GM19395 (cell line): ENCODE data around the gene RPAP2.
A peak's percentile ranks its signal among the peaks of the same experiment; 100 is the strongest.
"Not testable (repeated sequence)": the region's sequence is repeated elsewhere in the genome, so short reads cannot be mapped to it uniquely, and the experiment has no call there.

Experiments used
- ATAC-seq: cut with Tn5 transposase; IDR thresholded peaks from one replicate; pipeline ENCODE4 v1.9.1; 2021; ENCODE audit warnings: mild to moderate bottlenecking, moderate library complexity; ENCODE audit not compliant: unreplicated experiment

Gene RPAP2

DNA sequence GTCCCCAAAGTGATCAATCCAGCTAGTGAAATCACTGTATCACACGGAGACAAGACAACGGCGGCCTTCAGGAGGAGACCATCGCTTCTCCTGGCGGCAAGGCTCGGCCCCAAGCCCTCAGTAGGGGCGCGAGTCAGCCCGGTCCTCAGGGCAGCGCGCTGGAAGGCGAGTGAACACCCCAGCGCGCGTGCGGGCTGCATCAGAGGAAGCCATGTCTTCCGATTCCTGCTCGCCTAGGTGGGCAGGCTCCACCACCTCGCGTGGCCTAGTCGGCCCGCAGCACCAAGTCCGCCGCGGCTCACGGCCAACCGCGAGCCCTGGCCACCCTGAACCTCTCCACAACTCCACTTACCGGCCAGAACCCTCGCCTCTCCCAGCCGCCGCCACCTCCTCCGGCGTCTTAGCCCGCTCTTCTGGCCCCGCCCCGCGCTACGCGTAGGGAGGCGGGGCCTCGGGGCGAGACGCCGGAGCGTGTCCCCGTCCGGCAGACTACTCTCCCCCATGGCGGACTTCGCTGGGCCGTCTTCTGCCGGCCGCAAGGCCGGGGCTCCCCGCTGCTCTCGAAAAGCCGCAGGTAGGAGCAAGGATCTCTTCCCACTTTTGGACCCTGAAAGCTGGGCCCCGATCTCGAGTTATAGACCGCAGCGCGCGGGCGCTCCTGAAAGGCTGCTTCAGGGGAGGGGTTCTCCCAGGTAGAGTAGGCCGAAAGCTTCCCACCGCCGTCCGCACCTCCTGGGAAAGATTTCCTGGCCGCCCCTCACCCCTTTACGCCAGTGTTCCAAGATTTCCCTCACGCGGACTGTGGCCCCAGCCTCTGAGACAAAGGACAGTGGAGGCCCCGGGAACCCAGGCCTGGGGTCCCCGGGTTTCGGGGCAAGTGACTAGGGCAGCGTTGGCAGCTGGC, at the start of gene RPAP2, which contains the start of gene GLMN:
Gene RPAP2 (plus strand): TSS at position 487 of the 904 bp plus-strand sequence. CDS start 15 bp downstream, at position 502.
Gene GLMN (minus strand): TSS at position 415 of the 904 bp plus-strand sequence. CDS start 988 bp downstream, outside the sequence.
- ATAC-seq = peak; percentile 98

DNA sequence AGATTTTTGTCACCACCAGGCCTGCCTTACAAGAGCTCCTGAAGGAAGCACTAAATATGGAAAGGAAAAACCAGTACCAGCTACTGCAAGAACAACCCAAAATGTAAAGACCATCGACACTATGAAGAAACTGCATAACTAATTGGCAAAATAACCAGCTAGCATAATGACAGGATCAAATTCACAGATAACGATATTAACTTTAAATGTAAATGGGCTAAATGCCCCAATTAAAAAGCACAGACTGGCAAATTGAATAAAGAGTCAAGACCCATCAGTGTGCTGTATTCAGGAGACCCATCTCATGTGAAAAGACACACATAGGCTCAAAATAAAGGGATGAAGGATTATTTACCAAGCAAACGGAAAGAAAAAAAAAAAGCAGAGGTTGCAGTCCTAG, 44.1 kb upstream of the RPAP2 start:
- not testable (repeated sequence) for ATAC-seq

- ATAC-seq = no peak
Measured at GRCh38 chr1:92259350-92259749, 39.5 kb upstream of the RPAP2 start.

GRCh38 chr1:92262516-92262915, 36.3 kb upstream of the RPAP2 start:
- ATAC-seq = no peak

GRCh38 chr1:92273039-92273438, 25.8 kb upstream of the RPAP2 start:
- no peak for ATAC-seq

- no peak for ATAC-seq
Measured at GRCh38 chr1:92274939-92275338, 23.9 kb upstream of the RPAP2 start.

GRCh38 chr1:92276082-92276481, 22.8 kb upstream of the RPAP2 start:
- no peak for ATAC-seq

- ATAC-seq = no peak
Measured at GRCh38 chr1:92277105-92277723, 21.6 kb upstream of the RPAP2 start.

DNA sequence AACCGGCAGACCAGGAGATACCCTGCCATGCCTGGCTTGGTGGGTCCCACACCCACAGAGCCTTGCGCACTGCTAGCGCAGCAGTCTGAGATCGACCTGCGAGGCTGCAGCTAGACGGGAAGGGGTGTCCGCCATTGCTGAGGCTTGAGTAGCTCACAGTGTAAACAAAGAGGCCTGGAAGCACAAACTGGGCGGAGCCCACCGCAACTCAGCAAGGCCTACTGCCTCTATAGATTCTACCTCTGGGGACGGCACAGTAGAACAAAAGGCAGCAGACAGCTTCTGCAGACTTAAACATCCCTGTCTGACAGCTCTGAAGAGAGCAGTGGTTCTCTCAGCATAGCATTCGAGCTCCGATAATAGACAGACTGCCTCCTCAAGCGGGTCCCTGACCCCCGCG, 19.1 kb upstream of the RPAP2 start:
- ATAC-seq = not testable (repeated sequence)

- not testable (repeated sequence) for ATAC-seq
Measured at GRCh38 chr1:92281411-92281810, 17.4 kb upstream of the RPAP2 start.

- ATAC-seq = no peak
Measured at GRCh38 chr1:92291372-92291999, 7.4 kb upstream of the RPAP2 start.

- peak; percentile 1 for ATAC-seq
Measured at GRCh38 chr1:92298213-92298572, 666 bp upstream of the RPAP2 start.

DNA sequence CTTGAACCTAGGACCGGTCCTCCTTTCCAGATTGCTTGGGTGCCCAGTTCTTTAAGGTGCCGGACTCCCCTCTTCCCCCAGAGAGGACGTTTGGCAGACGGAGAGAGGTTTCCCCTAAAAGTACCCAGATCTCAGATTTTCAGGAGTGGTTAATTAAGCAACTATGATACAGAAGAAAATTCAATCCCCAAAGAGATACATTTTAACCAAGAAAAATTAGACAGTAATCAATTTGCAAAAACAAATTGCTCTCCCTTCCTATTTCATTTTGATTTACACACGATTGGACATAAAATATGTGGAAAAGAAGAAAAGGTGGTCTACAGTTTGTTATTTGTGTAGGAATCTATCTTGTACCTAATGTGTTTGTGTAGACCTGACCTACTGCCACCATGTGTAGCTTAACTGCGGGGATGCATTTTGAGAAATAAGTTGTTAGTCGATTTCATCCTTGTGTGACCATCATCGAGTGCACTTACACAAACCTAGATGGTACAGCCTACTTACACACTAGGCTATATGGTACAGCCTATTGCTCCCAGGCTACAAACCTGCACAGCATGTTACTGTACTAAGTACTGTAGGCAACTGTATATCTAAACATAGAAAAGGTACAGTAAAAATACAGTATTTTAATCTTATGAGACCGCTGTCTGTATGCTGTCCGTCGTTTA, 755 bp downstream of the RPAP2 start:
- ATAC-seq = no peak

DNA sequence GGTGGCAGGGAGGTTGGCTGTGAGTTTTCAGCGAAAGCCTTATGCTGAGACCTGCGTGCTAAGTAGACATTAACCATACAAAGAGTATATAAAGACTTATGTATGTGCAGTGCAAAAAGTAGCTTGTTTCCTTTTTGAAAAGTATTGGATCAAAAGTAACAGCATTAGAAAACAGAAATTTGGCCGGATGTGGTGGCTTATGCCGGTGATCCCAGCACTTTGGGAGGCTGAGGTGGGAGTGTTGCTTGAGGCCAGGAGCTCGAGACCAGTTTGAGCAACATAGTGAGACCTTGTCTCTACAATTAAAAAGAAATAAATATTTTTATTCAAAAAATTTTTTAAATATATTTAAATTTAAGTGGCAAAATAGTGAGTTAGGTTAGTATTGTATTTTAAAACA, 2.2 kb downstream of the RPAP2 start:
- ATAC-seq = no peak

DNA sequence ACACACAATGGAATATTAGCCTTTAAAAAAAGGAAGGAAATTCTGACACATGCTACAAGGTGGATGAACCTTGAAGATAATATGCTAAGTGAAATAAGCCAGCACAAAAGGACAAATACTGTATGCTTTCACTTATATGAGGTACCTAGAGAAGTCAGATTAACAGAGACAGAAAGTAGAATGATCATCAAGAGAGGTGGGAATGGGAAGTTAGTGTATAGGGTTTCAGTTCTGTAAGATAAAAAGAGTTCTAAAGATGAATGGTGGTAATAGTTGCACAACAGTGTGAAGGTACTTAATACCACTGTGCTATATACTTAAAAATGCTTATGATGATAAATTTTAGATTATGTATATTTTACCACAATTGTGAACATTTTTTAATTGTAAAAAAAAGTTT, 7.2 kb downstream of the RPAP2 start:
- ATAC-seq = no peak

DNA sequence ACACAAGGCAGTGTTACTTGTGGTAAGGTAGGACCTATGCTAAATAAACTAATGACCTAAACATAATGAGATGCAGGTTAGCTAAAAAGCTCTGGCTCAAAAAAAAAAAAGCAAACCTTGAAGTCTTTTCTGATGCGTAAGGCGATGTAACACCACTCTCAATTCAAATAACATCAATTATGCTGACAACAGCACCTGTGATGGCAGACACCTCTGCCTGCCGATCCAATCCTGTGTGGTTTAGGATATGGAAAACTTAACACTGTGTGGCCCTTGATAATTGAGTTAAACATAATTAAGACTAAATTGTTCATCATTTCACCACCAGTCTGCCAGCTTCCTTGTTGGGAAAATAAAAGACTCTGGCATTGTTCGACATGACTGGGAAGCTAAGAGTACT, 9.1 kb downstream of the RPAP2 start:
- no peak for ATAC-seq

GRCh38 chr1:92310185-92310597, 11.3 kb downstream of the RPAP2 start:
- no peak for ATAC-seq

DNA sequence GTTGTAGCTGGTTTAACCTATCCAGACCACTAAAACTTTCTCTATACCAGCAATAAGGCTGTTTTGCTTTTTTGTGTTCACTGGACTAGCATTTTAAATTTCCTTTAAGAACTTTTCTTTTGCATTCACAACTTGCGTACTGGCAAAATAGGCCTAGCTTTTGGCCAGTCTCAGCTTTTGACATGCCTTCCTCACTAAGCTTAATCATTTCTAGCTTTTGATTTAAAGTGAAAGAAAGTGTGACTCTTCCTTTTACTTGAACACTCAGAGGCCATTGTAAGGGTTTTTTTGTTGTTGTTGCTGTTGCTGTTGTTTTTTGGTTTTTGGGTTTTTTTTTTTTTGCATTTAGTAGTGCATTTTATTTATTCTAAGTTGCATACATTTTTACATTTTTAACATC, 15.2 kb downstream of the RPAP2 start:
- ATAC-seq = no peak

DNA sequence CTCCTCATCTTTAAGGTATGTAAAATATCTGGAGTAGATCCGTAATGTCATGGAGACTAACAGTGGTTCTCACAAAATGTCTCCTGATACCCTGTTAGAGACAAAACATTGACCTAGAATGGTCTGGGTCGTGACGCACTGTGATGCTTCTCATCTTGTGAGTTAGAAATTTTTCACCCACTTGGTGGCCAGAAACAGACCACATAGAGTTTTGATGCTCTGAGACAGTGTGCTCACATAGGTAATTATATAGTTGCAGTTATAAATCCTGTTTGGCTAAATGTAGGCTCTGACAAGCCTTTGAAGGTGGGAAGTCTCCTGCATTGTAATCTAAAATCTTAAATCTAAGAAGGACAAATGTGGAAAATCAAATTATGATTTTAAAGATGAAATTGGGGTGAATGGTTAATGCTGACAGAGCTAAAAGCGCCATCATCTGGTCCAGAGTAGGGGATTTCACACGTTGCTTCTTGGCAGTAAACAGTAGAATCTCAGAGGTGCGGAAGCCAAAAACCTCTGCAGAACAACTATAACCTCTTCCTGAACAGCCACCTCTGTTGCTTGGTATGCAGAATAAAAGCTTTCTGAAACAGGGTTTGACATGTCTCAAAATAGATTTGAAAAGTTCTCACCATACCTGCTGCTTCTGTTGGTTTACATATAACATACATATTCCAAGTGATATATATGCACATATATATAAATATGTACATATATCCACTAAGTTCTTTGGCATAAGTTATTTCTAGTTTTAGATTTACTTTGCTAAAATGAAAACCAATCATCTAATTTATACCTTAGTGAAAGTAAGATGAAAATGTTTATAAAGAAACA, 17.1 kb downstream of the RPAP2 start:
- ATAC-seq = no peak

- ATAC-seq = no peak
Measured at GRCh38 chr1:92317836-92318493, 19.1 kb downstream of the RPAP2 start.
